HL-60 (cell line): Measurements from ENCODE around the gene HPSE2.

Experiments used
- DNase-seq, 2 experiments: peaks; one replicate each; pipeline ENCODE4 v3.0.0-alpha.2; 2010 to 2020; ENCODE audit warnings: low read depth in 1 of 2, low spot score in 1 of 2
- H3K27ac ChIP-seq: fragments of 250-450 bp; sonication (Bioruptor Pico); replicated peaks from 2 replicates; pipeline ENCODE4 v1.5.1; 2020; ENCODE audit warnings: mild to moderate bottlenecking, moderate library complexity
- H3K27me3 ChIP-seq: fragments of 250-450 bp; sonication (Bioruptor Pico); 2 replicates; pipeline ENCODE4 v1.5.1; 2021; ENCODE audit warnings: mild to moderate bottlenecking, moderate library complexity; ENCODE audit not compliant: insufficient read depth, poor library complexity, severe bottlenecking
- H3K4me3 ChIP-seq: replicated peaks from 2 replicates; pipeline ENCODE4 v1.5.1; 2011; ENCODE audit warnings: mild to moderate bottlenecking, control low read depth, low read length; ENCODE audit not compliant: insufficient read depth
- CTCF ChIP-seq: IDR thresholded peaks from one replicate; pipeline ENCODE4 v1.5.1; 2011; ENCODE audit warnings: low read length, control low read depth, inconsistent platforms; ENCODE audit not compliant: insufficient read depth
- GABPA ChIP-seq: IDR thresholded peaks from 2 replicates; pipeline ENCODE4 v1.6.1; 2012; ENCODE audit warnings: low read depth
- POLR2AphosphoS5 ChIP-seq: IDR thresholded peaks from 2 replicates; pipeline ENCODE4 v1.6.1; 2012; ENCODE audit warnings: low read depth
- REST ChIP-seq: IDR thresholded peaks from 2 replicates; pipeline ENCODE4 v1.6.1; 2012; ENCODE audit warnings: low read depth; ENCODE audit not compliant: insufficient replicate concordance
- SPI1 ChIP-seq: IDR thresholded peaks from 2 replicates; pipeline ENCODE4 v1.6.1; 2012; ENCODE audit warnings: low read depth, mild to moderate bottlenecking, borderline replicate concordance

Gene HPSE2

GRCh38 chr10:98461500-98461842, 774.2 kb downstream of the HPSE2 start:
- no peak for DNase-seq
- no peak for TF ChIP-seq POLR2AphosphoS5
- TF ChIP-seq SPI1, result no peak
- TF ChIP-seq REST, result no peak
- TF ChIP-seq CTCF, result no peak
- TF ChIP-seq GABPA, result no peak
- no peak overlapping the region for H3K4me3 ChIP-seq
- no peak overlapping the region for H3K27ac ChIP-seq
- H3K27me3 ChIP-seq, result peaks cover 3% of the 10 kb centered on the region

GRCh38 chr10:98460837-98461499, 774.7 kb downstream of the HPSE2 start:
- TF ChIP-seq REST (no peak), CTCF (no peak), SPI1 (no peak), GABPA (no peak), POLR2AphosphoS5 (no peak)
- H3K4me3 ChIP-seq, result no peak overlapping the region
- no peak overlapping the region for H3K27ac ChIP-seq
- peaks cover 3% of the 10 kb centered on the region for H3K27me3 ChIP-seq
- no peak for DNase-seq

GRCh38 chr10:98458809-98459784, 776.6 kb downstream of the HPSE2 start:
- DNase-seq, result no peak
- TF ChIP-seq REST (no peak), CTCF (no peak), POLR2AphosphoS5 (no peak), GABPA (no peak), SPI1 (no peak)
- Histone ChIP-seq H3K4me3 (no peak overlapping the region), H3K27me3 (peaks cover 3% of the 10 kb centered on the region), H3K27ac (no peak overlapping the region)
